ENCODE data around the gene CEP164. TPM values are rescaled to one million over a fixed set of nuclear protein-coding genes. Genes with fewer than 3 reads are reported as not detected.

CEP164 gene
- total and polyA plus RNA-seq, 10 of the 15 experiments (the other 5 are each of a cell fraction or from before 2014, with no cell fraction given), result 4.2 to 31.2 (median 20.2) TPM

DNA sequence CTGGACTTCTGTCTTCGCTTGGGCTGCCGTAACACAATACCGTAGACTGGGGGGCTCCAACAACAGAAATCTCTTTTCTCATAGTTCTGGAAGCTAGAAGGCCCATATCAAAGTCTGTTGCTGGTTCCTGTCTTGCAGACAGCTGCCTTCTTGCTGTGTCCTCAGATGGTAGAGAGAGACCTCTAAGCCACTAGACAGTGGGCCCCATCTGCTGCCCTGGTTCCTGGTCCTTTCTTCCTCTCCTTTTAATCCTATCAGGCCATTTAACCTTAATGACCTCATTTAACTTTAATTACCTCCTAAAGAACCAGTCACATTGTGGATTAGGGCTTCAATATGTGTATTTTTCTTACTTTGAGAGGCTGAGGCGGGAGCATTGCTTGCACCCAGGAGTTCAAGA lies 9.4 kb downstream of the CEP164 start (continued):
- TF ChIP-seq, protein P1, sequence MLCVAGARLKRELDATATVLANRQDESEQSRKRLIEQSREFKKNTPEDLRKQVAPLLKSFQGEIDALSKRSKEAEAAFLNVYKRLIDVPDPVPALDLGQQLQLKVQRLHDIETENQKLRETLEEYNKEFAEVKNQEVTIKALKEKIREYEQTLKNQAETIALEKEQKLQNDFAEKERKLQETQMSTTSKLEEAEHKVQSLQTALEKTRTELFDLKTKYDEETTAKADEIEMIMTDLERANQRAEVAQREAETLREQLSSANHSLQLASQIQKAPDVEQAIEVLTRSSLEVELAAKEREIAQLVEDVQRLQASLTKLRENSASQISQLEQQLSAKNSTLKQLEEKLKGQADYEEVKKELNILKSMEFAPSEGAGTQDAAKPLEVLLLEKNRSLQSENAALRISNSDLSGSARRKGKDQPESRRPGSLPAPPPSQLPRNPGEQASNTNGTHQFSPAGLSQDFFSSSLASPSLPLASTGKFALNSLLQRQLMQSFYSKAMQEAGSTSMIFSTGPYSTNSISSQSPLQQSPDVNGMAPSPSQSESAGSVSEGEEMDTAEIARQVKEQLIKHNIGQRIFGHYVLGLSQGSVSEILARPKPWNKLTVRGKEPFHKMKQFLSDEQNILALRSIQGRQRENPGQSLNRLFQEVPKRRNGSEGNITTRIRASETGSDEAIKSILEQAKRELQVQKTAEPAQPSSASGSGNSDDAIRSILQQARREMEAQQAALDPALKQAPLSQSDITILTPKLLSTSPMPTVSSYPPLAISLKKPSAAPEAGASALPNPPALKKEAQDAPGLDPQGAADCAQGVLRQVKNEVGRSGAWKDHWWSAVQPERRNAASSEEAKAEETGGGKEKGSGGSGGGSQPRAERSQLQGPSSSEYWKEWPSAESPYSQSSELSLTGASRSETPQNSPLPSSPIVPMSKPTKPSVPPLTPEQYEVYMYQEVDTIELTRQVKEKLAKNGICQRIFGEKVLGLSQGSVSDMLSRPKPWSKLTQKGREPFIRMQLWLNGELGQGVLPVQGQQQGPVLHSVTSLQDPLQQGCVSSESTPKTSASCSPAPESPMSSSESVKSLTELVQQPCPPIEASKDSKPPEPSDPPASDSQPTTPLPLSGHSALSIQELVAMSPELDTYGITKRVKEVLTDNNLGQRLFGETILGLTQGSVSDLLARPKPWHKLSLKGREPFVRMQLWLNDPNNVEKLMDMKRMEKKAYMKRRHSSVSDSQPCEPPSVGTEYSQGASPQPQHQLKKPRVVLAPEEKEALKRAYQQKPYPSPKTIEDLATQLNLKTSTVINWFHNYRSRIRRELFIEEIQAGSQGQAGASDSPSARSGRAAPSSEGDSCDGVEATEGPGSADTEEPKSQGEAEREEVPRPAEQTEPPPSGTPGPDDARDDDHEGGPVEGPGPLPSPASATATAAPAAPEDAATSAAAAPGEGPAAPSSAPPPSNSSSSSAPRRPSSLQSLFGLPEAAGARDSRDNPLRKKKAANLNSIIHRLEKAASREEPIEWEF (IDR thresholded peaks at IDR 0.05; ENCODE audit: insufficient replicate concordance, low read depth, low read length), result no peak
- no peak for TF ChIP-seq EZH2 (IDR thresholded peaks at IDR 0.05; ENCODE audit: borderline replicate concordance, control insufficient read depth, low read depth, low read length)

DNA sequence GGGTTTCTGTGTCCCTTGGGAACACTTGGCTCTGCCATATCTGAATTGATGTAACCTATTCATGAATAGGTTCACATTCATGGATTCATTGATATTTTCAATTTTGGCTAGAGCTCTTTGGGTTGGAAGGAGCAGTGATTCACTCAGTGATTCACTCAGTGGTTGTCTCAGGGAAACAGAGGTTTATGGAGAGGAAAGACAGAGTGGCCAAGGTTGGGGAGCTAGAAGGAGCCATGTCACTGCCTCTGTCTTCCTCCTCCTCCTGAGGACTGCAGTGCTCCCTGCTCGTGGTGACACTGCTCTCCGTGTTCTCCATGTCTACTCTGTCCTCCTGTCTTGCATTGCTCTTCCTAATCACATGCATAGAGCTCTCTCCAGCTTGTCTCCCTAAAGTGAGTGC lies 17.4 kb downstream of the CEP164 start:
- RAD21 ChIA-PET (ENCODE audit: unreplicated experiment), result no interaction called here
- SMC1A ChIA-PET (ENCODE audit: uncharacterized antibody, unreplicated experiment), result interaction anchor here (1.7 kb wide), 1 partner anchor 9 kb away, joined by 5 read pairs; no protein-coding TSS in a partner anchor
- no TSS peak for BruUV-seq (replicated peaks)
- no peaks in the 10 kb centered on the region for H3K4me1 ChIP-seq (ENCODE audit: control insufficient read depth, insufficient read depth, low read length)
- H4K20me1 ChIP-seq (ENCODE audit: control insufficient read depth, insufficient read depth), result no peaks in the 10 kb centered on the region
- POLR2A ChIA-PET, result no interaction called here
- H3K9ac ChIP-seq (ENCODE audit: control insufficient read depth, insufficient read depth, low read length), result no peak overlapping the region
- no peak overlapping the region for H3K27ac ChIP-seq (ENCODE audit: control insufficient read depth, insufficient read depth)
- ATAC-seq (no peak), DNase-seq (ENCODE audit: low read depth, low spot score) (no peak), FAIRE-seq (no peak)
- intact Hi-C loops (cut with micrococcal nuclease; ENCODE audit: unreplicated experiment) (no loop called here), in situ Hi-C loops (cut with MboI) (no loop called here)
- no peaks in the 10 kb centered on the region for H3K79me2 ChIP-seq (ENCODE audit: control insufficient read depth, insufficient read depth, low read length)
- WGBS (ENCODE audit: insufficient coverage, insufficient replicate concordance, low lambda C conversion rate, missing lambda C conversion rate), result 81% methylated on average over 2 of the region's 2 CpGs
- H2AFZ ChIP-seq (ENCODE audit: control insufficient read depth, low read depth, low read length), result no peak overlapping the region
- H3K4me3 ChIP-seq, result no peak overlapping the region
- H3K36me3 ChIP-seq (ENCODE audit: control insufficient read depth in 2 of 2, insufficient read depth in 2 of 2, low read length in 1 of 2), result peaks cover 3 to 5% of the 10 kb centered on the region in 2 experiments; a peak in 3 of 4 replicates
- no peaks in the 10 kb centered on the region for H3K27me3 ChIP-seq (replicated peaks in 1 of 2; ENCODE audit: control insufficient read depth in 2 of 2, insufficient read depth in 2 of 2, low read length in 1 of 2)
- no peaks in the 10 kb centered on the region for H3K9me3 ChIP-seq (replicated peaks; ENCODE audit: control insufficient read depth, insufficient read depth, low read length)
- H3K4me2 ChIP-seq (ENCODE audit: control insufficient read depth, insufficient read depth), result no peak overlapping the region
- CTCF ChIA-PET, result no interaction called here
- TF ChIP-seq IKZF1 (conservative IDR thresholded peaks at IDR 0.05) (no peak), RCOR1 (conservative IDR thresholded peaks at IDR 0.05; ENCODE audit: low read depth, low read length) (no peak), CBX3 (IDR thresholded peaks at IDR 0.05; ENCODE audit: borderline replicate concordance, low read depth) (no peak), NR2F1 (conservative IDR thresholded peaks at IDR 0.05) (no peak), DPF2 (IDR thresholded peaks at IDR 0.05) (no peak), FOXM1 (IDR thresholded peaks at IDR 0.05; ENCODE audit: low read depth, low read length) (no peak), TARDBP (IDR thresholded peaks at IDR 0.05; ENCODE audit: borderline replicate concordance) (no peak), MYB (IDR thresholded peaks at IDR 0.05; ENCODE audit: borderline replicate concordance, low read depth, low read length) (no peak), CHD4 (IDR thresholded peaks at IDR 0.05) (no peak), POU2F2 (IDR thresholded peaks at IDR 0.05; ENCODE audit: borderline replicate concordance, low read depth, low read length) (no peak), ZBED1 (IDR thresholded peaks at IDR 0.05; ENCODE audit: borderline replicate concordance) (no peak), TCF7 (IDR thresholded peaks at IDR 0.05; ENCODE audit: borderline replicate concordance) (no peak), MAX (IDR thresholded peaks at IDR 0.05; ENCODE audit: low read depth, low read length) (no peak), FOXK2 (IDR thresholded peaks at IDR 0.05) (no peak), MEF2A (IDR thresholded peaks at IDR 0.05; ENCODE audit: insufficient read depth, low read depth, low read length) (no peak), ZNF24 (IDR thresholded peaks at IDR 0.05) (no peak), MTA2 (IDR thresholded peaks at IDR 0.05; ENCODE audit: low read depth) (no peak), NBN (IDR thresholded peaks at IDR 0.05) (no peak)
- TF ChIP-seq, protein P2, sequence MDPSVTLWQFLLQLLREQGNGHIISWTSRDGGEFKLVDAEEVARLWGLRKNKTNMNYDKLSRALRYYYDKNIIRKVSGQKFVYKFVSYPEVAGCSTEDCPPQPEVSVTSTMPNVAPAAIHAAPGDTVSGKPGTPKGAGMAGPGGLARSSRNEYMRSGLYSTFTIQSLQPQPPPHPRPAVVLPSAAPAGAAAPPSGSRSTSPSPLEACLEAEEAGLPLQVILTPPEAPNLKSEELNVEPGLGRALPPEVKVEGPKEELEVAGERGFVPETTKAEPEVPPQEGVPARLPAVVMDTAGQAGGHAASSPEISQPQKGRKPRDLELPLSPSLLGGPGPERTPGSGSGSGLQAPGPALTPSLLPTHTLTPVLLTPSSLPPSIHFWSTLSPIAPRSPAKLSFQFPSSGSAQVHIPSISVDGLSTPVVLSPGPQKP (IDR thresholded peaks at IDR 0.05; ENCODE audit: low read depth, low read length), result no peak

Measured in GM12878 (cell line).